Inferior parietal cortex (tissue), 1 donor: Measurements from ENCODE around the gene NSUN3.
"Not testable (repeated sequence)": the region's sequence is repeated elsewhere in the genome, so short reads cannot be mapped to it uniquely, and the experiment has no call there.

Source experiments
- DNase-seq: peaks from one replicate; pipeline ENCODE4 v3.0.0-alpha.2; 2016; ENCODE audit errors: extremely low spot score

Gene NSUN3

DNA sequence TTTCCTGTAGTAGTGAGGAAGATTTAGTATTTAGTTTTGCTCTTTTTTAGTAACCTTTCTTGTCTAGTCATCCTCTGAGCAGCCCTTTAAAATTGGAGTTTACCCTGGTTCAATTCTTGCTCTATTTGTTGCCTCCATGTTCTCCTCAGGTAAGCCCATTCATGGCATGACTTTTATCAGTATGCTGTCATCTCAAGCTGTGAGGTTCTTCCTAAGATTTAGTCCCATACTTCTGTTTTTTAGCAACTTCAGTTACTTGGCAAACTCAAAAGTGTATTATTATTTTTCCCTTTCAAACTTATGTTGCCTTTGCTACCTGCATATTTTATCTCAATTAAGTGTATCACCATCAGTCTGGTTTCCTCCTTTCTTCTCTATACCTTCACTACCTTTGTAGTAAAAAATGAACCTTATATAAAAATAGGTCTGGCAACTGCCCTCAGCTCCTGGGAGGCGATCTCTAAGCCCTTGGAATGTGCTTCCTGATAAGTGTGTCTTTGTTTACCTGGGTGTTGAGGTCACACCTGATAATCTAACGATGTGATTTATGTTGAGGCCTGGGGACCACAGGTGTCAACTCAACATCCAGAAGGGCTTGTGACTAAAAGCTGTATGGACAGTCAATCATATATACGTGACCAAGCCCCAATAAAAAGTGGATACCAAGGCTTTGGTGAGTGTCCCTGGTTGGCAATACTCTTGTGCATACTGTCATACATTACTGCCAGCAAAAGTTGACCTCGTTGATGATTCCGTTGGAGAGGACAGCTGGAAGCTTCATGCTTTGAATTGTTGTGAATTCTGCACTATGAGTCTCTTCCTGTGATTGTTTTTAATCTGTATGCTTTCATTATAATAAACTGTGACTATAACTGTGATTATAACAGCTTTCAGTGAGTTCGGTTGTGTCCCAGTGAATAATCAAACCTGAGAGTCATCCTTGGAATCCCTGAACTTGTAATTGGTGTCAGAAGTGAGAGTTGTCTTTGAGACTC lies 3.9 kb downstream of the NSUN3 start:
- DNase-seq = no peak

- DNase-seq = peak; percentile 53
These were observed 6.4 kb downstream of the NSUN3 start for GRCh38 chr3:94069194-94069813.

GRCh38 chr3:94070341-94070911 lies 7.6 kb downstream of the NSUN3 start:
- DNase-seq = no peak

- no peak for DNase-seq
These were observed 8.9 kb downstream of the NSUN3 start for GRCh38 chr3:94071713-94072284.

- DNase-seq = no peak
These were observed 13.2 kb downstream of the NSUN3 start for GRCh38 chr3:94076055-94076454.

DNA sequence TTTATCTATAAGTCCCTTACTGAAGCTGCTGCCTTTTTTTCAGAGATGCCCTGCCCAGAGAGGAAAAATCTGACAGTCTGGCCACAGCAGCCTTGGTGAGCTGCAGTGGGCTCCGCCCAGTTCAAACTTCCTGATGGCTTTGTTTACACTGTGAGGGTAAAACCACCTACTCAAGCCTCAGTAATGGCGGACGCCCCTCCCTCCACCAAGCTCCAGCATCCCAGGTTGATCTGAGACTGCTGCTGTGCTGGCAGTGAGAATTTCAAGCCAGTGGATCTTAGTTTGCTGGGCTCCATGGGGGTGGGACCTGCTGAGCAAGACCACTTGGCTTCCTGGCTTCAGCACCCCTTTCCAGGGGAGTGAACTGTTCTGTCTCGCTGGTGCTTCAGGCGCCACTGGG lies 17.7 kb downstream of the NSUN3 start:
- DNase-seq = not testable (repeated sequence)

DNA sequence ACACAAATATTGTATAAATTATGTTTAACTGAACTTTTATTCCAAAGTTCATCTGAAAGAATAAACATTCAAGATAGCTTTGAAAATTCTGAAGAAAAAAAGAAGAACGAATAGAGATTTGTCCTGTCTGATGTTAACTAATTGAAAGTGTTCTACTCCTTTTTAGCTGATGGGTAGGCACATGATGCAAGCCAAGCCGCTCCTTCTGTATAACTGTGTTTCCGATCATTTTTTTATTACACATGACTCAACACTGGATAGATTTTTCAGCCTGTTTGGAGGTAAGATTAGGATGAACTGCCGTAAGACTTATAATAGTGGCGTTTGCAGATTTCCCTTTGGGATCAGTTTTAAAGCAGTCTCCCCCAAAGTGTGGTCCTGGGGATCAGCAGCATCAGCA lies 19.0 kb downstream of the NSUN3 start:
- DNase-seq = no peak

DNA sequence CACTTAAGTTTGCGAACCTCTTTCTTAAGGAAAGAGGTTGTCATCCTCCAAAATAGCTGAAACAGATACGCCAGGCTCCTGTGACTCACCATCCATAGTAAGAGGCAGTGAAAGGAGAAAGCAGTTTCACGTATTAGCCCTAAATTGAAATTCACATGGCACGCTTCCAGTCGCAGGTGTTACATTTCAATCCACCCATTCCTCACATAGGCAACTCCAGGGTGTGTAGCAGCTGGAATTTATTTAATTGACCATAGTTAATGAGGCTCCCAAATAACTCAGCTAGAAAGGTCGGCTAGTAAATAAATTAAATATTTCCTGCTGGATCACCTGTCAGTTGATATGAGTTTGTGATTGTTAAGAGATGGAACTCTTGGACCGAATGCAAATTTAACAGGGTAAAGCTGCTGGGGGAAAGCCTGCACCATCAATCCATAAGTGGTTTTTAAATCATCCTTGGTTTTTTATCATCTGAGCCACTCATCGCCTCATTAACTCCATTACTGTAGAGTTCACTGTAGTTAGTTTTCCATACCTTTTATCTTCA lies 19.6 kb downstream of the NSUN3 start:
- no peak for DNase-seq

DNA sequence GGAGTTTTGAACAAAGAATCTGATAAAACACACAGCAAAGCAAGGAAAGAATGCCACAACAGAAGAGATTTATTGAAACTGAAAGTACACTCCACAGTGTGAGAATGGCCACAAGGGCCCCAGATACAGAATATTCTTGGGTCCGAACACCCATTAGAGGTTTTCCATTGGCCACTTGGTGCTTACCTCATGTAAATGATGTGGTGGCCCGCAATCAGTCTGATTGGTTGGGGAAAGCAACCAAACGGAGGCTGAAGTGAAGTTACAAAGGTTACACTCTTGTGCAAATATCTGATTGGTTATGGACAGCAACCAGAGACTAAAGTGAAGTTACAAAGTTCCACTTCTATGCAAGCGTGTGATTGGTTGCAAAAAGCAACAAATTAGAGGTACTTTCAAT lies 20.4 kb downstream of the NSUN3 start:
- DNase-seq = no peak

- DNase-seq = no peak
These were observed 26.3 kb downstream of the NSUN3 start for GRCh38 chr3:94089126-94089525.

DNA sequence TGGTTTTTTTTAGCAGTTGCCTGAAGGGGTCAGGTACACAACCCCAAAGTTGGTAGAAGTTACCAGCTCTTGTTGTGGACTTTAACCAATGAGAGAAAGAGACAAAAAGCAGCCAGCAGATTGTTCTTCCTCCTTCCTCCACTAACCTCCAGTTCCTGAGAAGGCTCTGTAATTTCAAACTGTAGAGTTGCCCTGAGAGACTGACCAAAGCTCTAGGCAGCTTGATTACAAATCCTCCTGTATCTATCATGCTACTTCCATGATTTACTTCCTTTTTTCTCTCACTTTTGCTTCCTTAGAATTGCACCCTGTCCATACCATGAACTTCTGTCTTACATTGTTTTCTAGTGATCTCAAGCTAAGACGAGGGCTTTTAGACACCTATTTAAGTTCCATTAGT lies 29.2 kb downstream of the NSUN3 start:
- no peak for DNase-seq

DNA sequence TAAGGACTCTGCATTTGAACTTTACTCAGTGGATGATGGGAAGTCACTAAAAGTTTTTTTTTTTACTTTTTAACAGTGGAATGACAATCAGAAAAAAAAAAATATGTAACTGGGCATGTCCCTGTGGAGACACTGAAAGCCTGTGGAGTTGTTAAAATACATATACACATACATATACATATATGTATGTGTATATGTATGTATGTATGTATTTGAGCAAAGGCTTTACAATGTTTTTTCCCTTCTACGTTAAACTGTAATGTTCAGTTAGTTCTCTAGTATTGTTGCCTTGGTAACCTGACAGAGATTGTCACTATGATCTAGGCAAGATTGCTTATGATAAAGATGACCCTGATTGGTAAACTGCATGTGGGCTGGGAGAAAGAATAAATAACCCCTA lies 30.3 kb downstream of the NSUN3 start:
- no peak for DNase-seq

- no peak for DNase-seq
These were observed 32.2 kb downstream of the NSUN3 start for GRCh38 chr3:94095111-94095510.

DNA sequence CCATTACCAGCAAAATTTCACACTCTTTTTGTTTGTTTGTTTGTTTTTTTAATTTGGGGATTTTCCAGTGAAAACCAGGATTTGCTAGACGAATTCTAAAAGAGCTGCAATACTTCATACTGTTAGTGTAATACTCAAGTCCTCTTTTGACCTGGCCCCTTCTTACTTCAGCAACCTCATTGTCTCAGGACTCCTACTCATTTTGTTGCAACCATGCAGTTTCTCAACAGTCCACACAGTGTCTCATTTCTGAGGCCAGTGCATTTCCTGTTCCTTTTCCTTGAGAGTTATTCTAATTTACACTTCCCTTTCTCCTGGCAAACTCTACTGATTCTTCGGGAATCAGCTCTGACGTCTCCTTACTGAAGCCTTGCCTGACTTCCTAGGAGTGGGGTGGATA lies 35.6 kb downstream of the NSUN3 start:
- DNase-seq = no peak

DNA sequence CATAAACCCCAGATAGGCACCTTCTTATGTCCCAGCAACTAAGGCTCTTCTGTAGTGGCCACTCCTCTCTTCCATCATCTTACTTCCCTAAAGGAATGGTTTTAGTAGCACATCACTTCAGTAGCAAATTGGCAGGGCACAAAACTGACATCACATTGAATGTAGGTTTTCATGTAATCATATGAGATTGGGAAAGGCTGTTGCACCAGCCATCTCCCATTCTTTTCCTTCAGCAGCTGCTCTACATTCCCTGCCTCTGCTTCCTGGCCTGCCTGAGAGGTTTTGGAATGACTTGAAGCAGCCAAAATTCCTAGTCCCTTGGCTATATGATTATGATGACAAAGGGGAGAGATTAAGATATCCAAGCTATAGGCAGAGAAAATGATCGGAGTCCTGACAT lies 36.5 kb downstream of the NSUN3 start:
- DNase-seq = no peak

DNA sequence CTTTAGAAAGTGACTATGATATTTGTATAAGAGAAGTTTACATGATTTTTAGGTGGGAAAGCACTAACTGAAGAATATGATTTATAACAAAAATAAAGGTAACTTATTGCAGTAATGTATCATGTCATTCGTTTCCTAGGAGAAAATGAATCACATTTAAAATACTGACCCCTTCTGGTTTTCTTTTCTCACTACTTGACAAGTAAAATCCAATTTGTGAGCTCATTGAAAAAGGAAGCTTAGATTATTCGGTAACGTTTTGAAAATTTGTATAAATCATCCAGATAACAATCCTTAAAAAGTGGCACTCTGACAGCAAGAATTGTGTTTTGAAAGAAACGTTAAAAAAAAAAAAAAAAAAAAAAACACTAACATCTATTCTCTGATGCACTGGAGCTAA lies 39.0 kb downstream of the NSUN3 start:
- no peak for DNase-seq

GRCh38 chr3:94106268-94106667 lies 43.4 kb downstream of the NSUN3 start:
- no peak for DNase-seq

- not testable (repeated sequence) for DNase-seq
These were observed 47.4 kb downstream of the NSUN3 start for GRCh38 chr3:94110232-94110631.

DNA sequence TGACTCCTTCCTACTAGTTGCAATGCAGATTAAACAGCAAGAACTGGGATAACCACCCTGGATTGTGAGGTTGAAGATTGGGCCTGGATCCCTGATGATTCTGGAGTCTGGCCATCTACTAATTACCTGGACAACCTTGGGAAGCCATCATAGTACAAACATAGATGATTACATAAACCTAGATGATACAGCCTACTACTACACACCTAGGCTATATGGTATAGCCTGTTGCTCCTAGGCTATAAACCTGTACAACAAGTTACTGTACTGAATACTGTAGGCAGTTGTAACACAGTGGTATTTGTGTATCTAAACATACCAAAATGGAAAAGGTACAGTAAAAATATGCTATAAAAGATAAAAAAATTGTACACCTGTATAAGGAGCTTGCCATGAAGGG lies 48.0 kb downstream of the NSUN3 start:
- no peak for DNase-seq

DNA sequence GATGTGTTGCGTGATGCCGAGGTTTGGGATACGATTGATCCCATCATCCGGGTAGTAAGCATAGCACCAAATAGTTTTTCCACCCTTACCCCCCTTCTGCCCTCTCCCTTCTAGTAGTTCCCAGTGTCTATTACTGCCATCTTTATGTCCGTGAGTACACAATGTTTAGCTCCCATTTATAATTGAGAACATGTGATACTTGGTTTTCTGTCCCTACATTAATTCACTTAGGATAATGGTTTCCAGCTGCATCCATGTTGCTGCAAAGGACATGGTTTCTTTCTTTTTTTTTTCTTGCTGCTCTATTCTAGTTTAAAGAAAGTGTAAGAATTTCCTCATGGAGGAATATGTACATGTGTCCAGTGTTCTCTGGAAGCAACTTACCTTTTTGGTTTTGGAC lies 51.8 kb downstream of the NSUN3 start:
- no peak for DNase-seq

GRCh38 chr3:94115482-94115881 lies 52.6 kb downstream of the NSUN3 start:
- peak; percentile 83 for DNase-seq

- DNase-seq = no peak
These were observed 54.9 kb downstream of the NSUN3 start for GRCh38 chr3:94117729-94118128.
